ENCODE data around the gene DCAF12. TPM values are rescaled to one million over a fixed set of nuclear protein-coding genes. Genes with fewer than 3 reads are reported as not detected.

Gene DCAF12
- total RNA-seq, 1 experiment from 2014 or later = 40.2 TPM

DNA sequence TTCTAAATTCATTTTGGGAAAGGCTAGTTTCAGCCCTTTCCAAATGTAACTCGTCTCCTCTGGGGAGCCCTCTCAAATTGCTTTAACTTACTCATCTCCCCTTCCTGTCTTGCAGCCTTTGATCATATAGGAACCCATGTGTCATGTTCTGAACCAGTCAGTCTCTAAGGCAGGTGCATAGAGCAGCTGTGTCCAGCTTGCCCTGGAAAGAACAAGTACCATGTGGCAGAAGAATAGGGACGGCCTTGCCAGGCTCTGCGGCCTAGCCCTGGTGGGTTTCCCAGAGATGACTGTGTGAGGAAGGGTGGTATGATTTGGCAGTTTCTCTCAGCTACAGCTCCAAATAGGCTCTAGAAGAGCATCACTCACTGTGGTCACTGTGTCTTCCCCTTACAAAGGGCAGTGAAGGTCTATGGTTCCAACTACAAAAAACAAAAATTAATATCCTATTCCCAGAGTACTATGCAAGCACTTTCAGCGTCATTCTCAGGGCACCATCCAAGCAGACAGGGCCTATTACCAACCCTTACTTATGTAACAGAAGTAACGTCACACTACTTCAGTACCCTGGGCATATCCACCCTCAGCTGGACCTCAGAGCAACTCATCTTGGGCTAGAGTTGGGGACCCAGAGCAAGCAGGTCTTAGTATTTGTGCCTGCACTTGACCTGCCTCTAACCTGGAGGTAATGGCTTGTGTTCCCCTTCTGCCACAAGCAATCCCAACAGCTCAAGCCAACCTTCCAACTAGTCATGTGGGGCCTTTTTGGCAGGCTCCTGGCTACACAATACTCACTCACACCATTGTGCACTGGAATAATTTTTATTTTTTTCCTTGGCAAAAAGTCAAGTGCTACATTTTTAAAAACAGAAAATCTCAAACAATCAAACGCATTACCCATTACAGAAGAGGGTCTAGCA lies 40.7 kb downstream of the DCAF12 start:
- POLR2A ChIA-PET = no interaction called here
- no peak overlapping the region for H3K4me2 ChIP-seq (ENCODE audit: low read length)
- intact Hi-C loops (cut with micrococcal nuclease) = no loop called here

More for the DNA sequence above, 40.7 kb downstream of the DCAF12 start:
- Histone ChIP-seq H3K36me3 (ENCODE audit: control insufficient read depth in 1 of 2, insufficient read depth in 2 of 2, low read length in 2 of 2) (peaks cover 29 to 36% of the 10 kb centered on the region in 2 experiments), H3K4me1 (ENCODE audit: control insufficient read depth in 1 of 2, insufficient read depth in 2 of 2, low read length in 2 of 2) (no peaks in the 10 kb centered on the region), H3K9ac (ENCODE audit: low read length) (no peak overlapping the region), H3K4me3 (replicated peaks in 1 of 2; ENCODE audit: low read depth in 1 of 2, low read length in 2 of 2) (no peak overlapping the region), H3K9me2 (ENCODE audit: insufficient read depth) (no peaks in the 10 kb centered on the region), H4K20me1 (ENCODE audit: insufficient read depth) (no peaks in the 10 kb centered on the region), H3K79me2 (ENCODE audit: insufficient read depth, low read length) (no peaks in the 10 kb centered on the region), H2AFZ (ENCODE audit: low read depth, low read length, poor library complexity, severe bottlenecking) (no peak overlapping the region), H3K9me3 (ENCODE audit: control insufficient read depth in 1 of 2, insufficient read depth in 1 of 2, low read depth in 1 of 2, low read length in 2 of 2) (no peaks in the 10 kb centered on the region), H3K27ac (ENCODE audit: low read depth, low read length) (no peak overlapping the region), H3K27me3 (ENCODE audit: insufficient read depth, low read length) (no peaks in the 10 kb centered on the region)
- no peak for ATAC-seq
- TF ChIP-seq EGR1 (IDR thresholded peaks at IDR 0.05; ENCODE audit: low read depth) = no peak
- no peak for TF ChIP-seq EZH2 (IDR thresholded peaks at IDR 0.05)
- TF ChIP-seq RAD21 (IDR thresholded peaks at IDR 0.05; ENCODE audit: low read depth) = no peak
- TF ChIP-seq, protein P1, sequence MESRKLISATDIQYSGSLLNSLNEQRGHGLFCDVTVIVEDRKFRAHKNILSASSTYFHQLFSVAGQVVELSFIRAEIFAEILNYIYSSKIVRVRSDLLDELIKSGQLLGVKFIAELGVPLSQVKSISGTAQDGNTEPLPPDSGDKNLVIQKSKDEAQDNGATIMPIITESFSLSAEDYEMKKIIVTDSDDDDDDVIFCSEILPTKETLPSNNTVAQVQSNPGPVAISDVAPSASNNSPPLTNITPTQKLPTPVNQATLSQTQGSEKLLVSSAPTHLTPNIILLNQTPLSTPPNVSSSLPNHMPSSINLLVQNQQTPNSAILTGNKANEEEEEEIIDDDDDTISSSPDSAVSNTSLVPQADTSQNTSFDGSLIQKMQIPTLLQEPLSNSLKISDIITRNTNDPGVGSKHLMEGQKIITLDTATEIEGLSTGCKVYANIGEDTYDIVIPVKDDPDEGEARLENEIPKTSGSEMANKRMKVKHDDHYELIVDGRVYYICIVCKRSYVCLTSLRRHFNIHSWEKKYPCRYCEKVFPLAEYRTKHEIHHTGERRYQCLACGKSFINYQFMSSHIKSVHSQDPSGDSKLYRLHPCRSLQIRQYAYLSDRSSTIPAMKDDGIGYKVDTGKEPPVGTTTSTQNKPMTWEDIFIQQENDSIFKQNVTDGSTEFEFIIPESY (IDR thresholded peaks at IDR 0.05; ENCODE audit: extremely low read depth, insufficient replicate concordance, low read length) = no peak
- TF ChIP-seq SIN3A (IDR thresholded peaks at IDR 0.05; ENCODE audit: low read depth) = no peak
- no peak for TF ChIP-seq EZH2phosphoT487 (IDR thresholded peaks at IDR 0.05; ENCODE audit: borderline replicate concordance)
- no peak for TF ChIP-seq FOSL1 (IDR thresholded peaks at IDR 0.05; ENCODE audit: low read depth)
- no peak for TF ChIP-seq TCF7L2 (IDR thresholded peaks at IDR 0.05; ENCODE audit: borderline replicate concordance, extremely low read depth, insufficient read depth, insufficient read length)
- TF ChIP-seq, protein P2, sequence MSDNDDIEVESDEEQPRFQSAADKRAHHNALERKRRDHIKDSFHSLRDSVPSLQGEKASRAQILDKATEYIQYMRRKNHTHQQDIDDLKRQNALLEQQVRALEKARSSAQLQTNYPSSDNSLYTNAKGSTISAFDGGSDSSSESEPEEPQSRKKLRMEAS (IDR thresholded peaks at IDR 0.05) = no peak
- no peak for TF ChIP-seq SRF (IDR thresholded peaks at IDR 0.05; ENCODE audit: low read depth)
- TF ChIP-seq, protein P3, sequence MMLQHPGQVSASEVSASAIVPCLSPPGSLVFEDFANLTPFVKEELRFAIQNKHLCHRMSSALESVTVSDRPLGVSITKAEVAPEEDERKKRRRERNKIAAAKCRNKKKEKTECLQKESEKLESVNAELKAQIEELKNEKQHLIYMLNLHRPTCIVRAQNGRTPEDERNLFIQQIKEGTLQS (IDR thresholded peaks at IDR 0.05) = no peak
- no peak for TF ChIP-seq YY1 (IDR thresholded peaks at IDR 0.05; ENCODE audit: extremely low read depth, insufficient replicate concordance, low read depth, low read length)
- TF ChIP-seq, protein P4, sequence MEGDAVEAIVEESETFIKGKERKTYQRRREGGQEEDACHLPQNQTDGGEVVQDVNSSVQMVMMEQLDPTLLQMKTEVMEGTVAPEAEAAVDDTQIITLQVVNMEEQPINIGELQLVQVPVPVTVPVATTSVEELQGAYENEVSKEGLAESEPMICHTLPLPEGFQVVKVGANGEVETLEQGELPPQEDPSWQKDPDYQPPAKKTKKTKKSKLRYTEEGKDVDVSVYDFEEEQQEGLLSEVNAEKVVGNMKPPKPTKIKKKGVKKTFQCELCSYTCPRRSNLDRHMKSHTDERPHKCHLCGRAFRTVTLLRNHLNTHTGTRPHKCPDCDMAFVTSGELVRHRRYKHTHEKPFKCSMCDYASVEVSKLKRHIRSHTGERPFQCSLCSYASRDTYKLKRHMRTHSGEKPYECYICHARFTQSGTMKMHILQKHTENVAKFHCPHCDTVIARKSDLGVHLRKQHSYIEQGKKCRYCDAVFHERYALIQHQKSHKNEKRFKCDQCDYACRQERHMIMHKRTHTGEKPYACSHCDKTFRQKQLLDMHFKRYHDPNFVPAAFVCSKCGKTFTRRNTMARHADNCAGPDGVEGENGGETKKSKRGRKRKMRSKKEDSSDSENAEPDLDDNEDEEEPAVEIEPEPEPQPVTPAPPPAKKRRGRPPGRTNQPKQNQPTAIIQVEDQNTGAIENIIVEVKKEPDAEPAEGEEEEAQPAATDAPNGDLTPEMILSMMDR (IDR thresholded peaks at IDR 0.05 in 2 of 3, conservative IDR thresholded peaks at IDR 0.05 in 1 of 3; ENCODE audit: borderline replicate concordance in 1 of 3, insufficient read depth in 1 of 3, low read depth in 2 of 3, low read length in 2 of 3) = no peak
- no peak for TF ChIP-seq CEBPB (IDR thresholded peaks at IDR 0.05; ENCODE audit: low read depth)
- no peak for TF ChIP-seq JUND (IDR thresholded peaks at IDR 0.05)
- TF ChIP-seq POLR2A (IDR thresholded peaks at IDR 0.05; ENCODE audit: borderline replicate concordance, extremely low read depth, insufficient read depth, insufficient read length) = no peak
- TF ChIP-seq, protein P5, sequence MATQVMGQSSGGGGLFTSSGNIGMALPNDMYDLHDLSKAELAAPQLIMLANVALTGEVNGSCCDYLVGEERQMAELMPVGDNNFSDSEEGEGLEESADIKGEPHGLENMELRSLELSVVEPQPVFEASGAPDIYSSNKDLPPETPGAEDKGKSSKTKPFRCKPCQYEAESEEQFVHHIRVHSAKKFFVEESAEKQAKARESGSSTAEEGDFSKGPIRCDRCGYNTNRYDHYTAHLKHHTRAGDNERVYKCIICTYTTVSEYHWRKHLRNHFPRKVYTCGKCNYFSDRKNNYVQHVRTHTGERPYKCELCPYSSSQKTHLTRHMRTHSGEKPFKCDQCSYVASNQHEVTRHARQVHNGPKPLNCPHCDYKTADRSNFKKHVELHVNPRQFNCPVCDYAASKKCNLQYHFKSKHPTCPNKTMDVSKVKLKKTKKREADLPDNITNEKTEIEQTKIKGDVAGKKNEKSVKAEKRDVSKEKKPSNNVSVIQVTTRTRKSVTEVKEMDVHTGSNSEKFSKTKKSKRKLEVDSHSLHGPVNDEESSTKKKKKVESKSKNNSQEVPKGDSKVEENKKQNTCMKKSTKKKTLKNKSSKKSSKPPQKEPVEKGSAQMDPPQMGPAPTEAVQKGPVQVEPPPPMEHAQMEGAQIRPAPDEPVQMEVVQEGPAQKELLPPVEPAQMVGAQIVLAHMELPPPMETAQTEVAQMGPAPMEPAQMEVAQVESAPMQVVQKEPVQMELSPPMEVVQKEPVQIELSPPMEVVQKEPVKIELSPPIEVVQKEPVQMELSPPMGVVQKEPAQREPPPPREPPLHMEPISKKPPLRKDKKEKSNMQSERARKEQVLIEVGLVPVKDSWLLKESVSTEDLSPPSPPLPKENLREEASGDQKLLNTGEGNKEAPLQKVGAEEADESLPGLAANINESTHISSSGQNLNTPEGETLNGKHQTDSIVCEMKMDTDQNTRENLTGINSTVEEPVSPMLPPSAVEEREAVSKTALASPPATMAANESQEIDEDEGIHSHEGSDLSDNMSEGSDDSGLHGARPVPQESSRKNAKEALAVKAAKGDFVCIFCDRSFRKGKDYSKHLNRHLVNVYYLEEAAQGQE (IDR thresholded peaks at IDR 0.05; ENCODE audit: low read depth) = no peak
- TF ChIP-seq SP1 (IDR thresholded peaks at IDR 0.05; ENCODE audit: low read depth) = no peak
- TF ChIP-seq ZFX (IDR thresholded peaks at IDR 0.05) = no peak
- ChIA-PET CTCF (interaction anchor here (2.7 kb wide), 1 partner anchor 12 kb away, joined by 17 read pairs; no protein-coding TSS in a partner anchor), RAD21 (ENCODE audit: low non-redundant PET in 1 of 2, low total read pairs in 2 of 2, uncharacterized antibody in 2 of 2, unreplicated experiment in 2 of 2) (no interaction called here)
- DNase-seq (ENCODE audit: low read depth, low spot score) = no peak
- BruUV-seq (replicated peaks) = no TSS peak
